HG02884 (cell line): Measurements from ENCODE around the gene ZCCHC17.
"Not testable (repeated sequence)": the region's sequence is repeated elsewhere in the genome, so short reads cannot be mapped to it uniquely, and the experiment has no call there.

Source experiments
- ATAC-seq: cut with Tn5 transposase; IDR thresholded peaks from one replicate; pipeline ENCODE4 v1.9.1; 2021; ENCODE audit warnings: mild to moderate bottlenecking, moderate library complexity; ENCODE audit not compliant: unreplicated experiment

The ZCCHC17 gene

DNA sequence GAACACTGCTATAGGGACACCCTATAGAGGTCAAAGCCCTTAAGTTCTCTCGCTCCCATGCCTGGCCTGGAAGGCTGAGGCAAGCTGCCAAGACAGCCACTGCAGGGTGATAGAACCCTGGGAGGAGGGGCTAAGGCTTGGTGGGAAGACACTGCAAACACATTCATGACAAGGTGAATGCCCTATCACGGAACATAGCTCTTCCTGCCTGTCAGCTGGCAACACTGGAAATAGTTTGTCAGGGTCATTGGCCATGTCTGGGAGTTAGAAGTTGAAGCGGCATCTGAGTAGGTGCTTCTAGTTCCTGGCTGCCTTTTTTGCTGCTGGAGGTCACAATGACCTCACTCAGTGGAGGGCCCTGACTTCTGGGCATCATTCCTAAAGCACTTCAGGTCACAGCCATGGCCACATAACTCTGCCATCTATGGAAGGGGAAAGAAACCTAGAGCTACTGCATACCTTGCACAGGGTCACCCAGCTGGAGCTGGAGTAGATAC lies 71.8 kb downstream of the ZCCHC17 start:
- ATAC-seq = no peak

DNA sequence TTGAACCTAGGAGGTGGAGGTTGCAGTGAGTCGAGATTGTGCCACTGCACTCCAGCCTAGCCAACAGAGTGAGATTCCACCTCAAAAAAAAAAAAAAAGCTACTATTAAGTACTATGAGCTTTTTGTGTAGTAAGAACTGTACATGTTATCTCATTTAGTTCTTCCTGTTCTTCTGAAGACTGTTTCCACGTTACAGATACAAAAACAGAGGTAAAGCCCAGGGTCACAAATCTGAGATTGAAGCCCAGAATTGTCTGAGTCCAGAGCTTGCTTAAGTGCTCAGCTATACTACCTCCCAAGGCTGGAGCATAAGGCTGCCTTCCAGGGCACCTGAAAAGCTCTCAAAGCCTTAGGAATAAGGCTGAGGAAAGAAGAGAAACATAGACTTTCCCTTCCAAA lies 73.2 kb downstream of the ZCCHC17 start:
- no peak for ATAC-seq

DNA sequence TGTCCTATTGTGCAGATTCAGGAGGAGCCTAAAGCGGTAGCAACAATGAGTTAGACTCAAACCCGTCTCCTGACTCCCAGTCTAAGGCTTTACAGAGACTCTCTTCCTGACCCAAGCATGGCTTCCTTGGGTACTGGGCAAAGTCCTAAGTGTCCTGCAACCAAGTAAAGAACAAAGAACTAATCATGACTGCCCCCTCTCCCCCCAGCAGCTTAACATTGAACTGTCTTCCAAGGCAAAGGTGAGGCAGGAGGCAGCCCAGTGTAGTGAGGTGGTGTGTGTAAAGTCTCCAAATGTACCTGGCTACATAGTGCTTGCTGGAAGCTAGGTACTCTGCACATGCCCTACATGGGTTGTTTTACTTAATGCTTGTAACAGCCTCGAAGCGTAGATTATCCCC lies 73.7 kb downstream of the ZCCHC17 start:
- no peak for ATAC-seq

DNA sequence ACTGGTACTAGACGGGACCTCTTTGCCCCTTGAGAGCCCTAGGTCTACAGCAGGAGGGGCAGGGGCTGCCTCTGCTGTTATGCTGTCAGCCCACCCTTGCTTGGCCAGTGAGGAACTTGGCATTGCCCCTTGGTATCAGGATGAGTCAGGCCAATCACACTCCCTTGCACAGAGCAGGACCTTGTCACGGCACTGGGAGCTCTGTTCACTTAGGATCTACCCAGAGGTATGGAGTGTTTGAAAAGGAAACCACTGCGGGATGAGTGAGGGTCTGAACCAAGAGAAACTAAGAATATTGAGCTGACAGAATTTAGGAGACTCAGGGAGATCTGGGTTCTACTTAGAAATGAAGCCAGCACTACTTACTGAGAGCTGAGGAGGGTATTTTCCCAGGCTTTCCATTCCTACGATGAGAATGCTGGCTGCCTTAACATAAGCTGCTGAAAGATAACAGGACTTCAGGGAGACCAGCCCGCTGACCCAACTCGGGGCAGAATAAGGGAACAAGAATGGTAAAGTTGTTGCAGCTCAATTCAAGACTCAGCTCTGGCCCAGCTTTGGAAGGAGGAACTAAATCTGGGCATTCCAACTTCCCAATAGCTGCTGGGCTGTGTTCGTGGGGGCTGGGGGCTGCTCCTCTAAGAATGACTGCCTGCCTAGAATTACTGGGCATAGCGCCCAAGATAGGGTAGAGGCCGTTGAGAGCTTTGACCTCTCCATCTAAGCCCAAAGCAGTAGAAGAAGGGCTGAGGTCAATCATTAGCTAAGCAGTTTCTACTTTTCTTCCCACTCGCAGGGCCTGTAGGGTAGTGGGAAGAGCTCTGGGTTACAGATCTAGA lies 74.5 kb downstream of the ZCCHC17 start:
- no peak for ATAC-seq

DNA sequence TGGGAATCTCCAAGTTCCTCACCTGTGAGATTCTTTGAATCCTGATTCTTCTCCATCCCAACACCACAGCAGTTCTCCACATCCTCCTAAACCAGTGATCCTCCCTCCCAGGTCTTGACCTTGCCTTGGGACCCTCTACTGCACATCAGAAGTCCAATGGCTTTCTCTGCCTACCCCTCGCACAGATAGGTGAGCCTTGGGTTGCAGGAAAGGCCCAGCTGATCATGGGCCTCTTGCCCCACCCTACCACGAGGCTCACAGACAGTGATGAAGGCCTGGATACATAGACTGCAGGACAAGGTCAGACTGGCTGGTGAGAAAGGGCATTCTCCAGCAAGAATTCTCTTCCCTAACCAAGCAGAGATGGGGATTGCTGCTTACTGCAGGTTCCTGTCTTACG lies 75.2 kb downstream of the ZCCHC17 start:
- no peak for ATAC-seq

DNA sequence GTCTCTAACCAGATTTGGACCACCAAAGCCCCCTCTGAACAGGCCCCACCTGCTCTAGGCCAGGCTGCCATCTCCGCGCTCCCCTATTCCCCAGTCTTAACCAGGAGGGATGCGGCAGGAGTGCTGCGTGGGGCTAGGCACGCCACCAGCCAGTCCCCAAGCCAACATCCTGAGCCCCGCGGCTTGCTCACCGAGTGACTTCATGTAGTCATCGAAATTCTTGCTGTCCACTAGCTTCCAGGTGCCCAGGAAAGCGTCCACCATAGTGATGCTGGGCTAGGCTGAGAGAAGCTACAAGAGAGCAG lies 75.9 kb downstream of the ZCCHC17 start:
- no peak for ATAC-seq

DNA sequence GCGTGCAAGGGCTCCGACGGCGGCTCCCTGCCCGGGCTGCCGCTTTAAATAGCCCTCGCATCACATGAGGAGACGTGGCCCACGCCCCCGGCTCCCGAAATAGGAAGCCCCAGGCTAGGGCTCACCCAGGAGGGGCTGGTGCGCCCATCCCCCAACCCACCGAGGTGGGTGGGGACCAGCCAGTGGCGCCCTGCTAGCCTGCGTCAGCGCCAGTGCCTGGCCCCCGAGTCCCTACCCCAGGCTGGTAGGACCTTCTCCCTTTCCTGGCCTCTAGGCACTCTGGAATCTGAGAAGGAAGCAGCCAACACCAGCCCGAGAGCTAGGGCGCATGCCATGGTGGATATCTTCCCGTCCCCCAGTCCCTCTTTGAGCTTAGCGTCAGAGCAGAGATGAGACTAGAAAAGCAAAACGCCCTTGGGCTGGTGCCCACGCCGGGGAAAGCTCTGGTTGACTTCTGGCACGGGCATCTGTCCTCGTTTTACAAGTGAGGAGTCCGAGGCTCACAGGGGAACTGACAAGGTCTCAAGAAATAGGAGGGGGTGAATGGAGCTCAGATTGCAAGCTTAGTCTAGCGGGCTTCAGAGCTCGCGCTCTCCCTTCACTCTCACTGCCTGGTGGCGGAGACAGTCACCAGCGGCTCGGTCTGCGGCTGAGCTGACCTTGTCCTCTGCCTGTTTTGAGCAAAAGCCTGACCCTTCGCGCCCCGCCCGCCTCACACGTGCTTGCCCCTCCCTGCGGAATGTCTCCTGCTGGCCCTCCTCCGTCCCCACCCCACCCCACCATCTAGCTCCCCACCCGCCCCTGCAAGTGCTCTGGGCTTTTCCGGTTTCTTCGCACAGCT lies 76.4 kb downstream of the ZCCHC17 start, which contains the start of gene FABP3:
FABP3 (minus strand) TSS at position 21 of the 841 bp plus-strand sequence. CDS start 62 bp downstream, outside the sequence.
- no peak for ATAC-seq

DNA sequence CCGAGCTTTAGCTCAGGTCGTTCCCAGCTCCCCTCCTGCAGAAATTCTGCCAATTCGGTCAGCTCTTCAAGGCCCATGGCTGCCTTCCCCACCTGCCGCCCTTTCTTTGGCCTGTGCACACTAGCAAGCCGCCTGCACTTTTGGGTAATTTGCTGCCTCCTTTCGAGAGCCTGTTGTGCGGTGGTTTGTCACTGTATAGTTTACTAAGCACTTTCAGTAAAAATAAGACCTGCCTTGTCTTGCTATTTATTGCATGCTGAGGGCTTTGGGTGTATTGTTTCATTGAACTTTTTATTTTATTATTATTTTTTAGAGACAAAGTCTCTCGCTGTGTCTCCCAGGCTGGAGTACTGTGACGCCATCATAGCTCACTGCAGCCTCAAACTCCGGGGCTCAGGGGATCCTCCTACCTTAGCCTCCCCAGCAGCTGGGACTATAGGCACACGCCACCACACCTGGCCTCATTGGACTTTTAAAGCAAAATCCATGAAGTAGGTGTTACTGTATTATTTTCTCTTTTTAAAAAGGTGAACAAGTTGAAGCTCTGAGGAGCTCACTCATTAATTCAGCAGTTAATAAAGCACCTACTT lies 77.2 kb downstream of the ZCCHC17 start:
- no peak for ATAC-seq

DNA sequence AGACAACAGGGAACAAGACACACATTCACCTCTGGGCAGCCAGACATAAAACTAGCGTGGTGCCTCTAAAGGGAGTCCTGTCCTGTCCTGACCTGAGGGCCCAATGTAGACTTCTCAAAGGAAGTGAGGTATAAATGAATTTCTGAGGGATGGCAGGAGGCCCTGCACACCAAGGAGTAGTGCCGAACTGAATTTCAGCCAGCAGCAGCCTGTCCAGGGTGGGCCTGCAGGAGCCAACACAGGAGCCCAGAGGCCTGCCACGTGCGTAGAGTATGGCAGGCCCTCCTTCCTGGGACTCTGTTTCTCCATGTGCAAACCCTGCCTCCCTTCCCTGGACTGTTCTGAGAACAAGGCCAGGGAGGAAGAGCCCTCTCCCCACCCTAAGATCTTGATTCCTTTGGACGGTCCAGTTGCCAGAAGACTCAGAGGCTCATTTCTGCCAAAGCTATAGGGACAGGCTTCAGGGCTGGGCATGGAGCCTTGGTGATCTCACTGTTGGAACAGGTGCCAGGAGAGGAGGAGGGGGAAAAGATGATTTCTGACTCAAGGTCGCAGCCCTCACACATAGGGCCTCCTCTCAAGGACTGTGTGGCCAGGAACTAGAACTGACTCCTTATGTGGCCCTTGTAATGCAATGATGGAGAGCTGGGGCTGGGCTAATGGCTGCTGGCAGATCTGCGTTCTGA lies 77.8 kb downstream of the ZCCHC17 start:
- ATAC-seq = no peak

DNA sequence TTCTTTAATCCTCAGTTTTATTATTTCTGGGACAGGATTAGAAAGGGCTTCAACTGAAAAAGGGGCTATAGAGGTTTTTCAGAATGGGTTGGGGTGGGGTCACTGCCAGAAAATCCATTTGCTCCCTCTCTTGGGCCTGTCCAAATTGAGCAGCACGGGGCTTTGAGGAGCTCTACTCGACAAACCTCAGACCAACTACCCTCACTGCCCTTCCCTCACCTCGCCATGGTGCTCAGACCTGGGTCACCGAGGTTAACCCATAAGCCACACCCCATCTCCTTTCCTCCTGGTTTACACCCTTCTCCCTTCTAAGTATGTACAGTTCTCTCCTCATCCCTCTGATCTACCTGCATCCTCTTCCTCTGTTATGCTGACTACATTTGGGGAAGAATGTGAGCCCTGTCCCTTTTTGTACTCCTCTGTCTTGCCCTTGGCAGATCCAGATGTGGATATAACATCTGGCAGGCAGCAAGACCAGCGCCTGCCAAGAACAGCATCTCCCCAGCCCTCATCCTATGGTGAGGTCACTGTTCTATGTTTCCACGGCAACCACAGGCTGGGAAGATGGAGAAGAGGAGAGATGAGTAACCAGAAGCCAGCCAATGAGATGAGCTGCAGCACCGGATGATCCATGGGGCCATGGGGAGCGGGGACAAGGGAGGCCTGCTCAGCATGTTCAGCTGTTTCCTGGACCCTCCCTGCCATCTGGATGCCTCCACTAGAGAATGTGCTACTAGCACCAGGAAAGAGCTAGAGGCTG lies 79.7 kb downstream of the ZCCHC17 start:
- no peak for ATAC-seq

DNA sequence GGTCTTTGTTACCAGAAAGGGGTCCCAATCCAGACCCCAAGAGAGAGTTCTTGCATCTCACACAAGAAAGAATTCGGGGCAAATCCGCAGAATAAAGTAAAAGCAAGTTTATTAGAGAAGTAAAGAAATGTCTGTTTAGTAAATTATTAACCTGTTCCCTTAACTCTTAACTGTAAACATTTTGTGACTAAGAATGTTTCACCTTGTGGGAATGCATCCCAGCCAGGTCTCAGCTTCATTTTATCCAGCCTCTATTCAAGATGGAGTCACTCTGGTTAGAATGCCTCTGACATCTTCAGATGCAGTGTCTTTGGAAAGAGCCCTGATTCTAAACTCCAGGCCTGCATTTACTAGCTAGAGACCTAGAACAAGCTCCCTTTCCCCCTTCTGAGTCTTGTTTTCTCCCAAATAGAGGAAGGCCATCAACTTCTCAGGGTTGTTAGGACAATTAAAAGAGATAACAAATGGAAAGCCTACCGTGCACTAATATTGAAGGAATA lies 80.6 kb downstream of the ZCCHC17 start:
- no peak for ATAC-seq

DNA sequence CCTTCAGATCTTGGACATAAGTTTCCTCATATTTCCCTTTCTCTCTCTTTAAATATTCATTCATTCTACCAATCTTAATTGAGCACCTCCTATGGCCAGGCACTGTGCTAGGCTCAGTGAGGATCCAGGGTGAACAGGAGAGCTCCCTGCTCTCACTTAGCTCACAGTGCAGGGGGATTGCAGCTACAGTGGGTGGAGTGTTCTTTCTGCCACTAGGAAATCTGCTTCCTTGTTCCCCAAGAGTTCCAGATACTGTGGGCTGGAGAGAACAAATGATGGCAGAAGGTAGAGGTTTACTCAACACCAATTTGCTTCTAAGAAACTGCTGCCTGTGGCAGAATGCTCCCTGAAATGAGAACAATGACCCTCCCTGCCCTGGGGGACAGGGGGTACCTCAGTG lies 81.2 kb downstream of the ZCCHC17 start:
- ATAC-seq = no peak

DNA sequence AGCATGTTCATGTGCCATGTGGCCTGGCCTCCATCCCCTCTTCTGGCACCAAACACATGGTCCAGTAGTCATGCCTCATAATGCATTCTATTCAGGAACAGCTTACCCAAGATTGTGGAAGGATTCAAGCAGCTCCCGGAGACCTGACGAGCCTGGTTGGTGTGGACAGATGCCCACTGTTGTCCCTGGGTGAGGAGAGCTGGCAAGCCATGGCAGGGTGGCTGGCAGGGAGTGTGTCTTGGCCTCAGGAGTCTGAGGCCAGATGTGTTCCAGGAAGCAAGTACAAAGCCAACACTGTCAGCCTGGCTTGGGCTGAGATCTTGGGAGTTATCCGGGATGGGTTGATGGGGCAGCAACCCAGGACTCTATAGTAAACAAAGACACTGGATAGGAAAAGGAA lies 83.3 kb downstream of the ZCCHC17 start:
- no peak for ATAC-seq

DNA sequence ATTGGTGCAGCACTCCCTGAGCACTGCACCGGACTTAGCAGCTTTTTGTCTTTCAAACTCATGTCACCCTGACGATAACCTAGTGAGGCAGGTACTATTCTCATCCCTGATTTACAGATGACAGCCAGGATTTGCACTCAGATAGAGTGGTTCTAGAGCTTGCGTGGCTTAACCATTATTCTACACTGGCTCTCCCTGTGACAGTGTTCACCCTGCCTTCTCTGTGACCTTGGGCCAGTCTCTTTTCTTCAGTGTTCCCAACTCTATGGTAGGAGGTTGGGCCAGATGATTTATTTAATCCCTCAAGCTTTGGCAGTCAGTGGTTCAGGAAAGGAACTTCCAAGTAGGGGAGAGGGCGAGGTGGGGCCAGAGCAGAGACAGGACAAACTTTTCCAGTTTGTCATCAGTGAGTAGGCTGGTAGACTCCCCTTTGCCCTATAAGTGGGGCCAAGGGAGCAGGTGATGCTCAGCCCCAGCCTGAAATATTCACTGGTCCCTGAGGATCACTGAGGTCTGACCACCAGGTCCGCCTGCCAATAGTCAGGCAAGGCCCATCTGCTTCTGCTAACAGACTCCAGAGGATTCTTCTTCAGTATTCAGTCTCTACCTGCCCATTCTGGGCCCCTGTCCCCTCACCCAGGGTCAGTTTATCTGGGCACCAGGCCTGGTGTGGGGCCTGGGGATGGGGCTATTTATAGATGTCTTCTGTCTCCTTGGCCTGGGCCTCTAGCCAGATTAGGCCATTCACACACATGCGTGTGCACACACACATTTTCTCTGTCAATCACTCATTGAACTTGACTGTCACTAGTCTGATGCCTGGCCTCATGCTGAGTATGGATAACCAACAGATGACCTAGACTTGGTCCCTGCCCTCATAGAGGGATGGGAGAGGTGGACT lies 84.8 kb downstream of the ZCCHC17 start:
- no peak for ATAC-seq

DNA sequence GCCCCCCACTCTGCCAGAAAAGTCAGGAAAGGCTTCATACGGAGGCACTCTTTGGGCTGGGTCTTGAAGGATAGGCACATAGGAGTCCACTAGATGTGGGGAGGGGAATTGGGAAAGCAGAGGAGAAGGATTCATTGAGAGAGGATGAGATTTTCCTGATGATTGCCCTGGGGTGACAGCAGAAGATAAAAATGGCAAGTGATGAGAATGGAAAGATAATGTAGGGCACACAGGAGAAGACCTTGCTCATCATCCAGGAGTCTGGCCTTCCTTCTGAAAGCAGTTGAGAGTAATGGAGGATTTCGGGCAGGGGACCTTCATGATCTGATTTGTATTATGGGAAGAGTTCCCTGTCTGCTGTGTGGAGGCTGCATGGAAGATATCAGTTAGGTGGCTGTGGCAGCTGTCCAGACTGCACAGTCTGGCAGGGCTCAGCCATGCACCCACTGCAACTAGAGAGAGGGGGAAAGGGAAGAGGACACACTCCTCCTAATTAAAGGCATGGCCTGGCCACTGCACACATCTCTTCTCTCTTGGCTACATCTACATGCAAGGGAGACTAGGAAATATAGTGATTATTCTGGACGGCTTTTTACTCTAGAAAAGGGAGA lies 85.7 kb downstream of the ZCCHC17 start:
- ATAC-seq = no peak

DNA sequence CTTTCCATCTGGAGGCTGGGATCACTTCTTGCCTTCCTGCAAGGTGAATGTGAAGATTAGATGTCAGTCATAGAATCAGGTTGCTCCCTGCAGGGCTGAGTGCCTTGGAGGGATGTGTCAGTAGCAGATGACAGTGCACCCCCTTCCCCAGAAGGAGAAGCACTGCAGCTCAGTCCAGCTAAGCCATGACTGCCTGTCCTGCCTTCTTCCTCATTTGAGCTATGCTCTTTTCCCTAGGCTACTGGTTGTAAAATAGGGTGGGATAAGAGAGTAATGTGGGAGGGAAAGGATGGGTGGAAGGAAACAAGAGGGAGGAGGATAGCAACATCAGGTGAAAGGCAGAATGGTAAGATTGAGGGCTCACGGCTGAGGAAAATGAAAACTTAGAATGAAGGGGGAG lies 87.1 kb downstream of the ZCCHC17 start:
- ATAC-seq = no peak

DNA sequence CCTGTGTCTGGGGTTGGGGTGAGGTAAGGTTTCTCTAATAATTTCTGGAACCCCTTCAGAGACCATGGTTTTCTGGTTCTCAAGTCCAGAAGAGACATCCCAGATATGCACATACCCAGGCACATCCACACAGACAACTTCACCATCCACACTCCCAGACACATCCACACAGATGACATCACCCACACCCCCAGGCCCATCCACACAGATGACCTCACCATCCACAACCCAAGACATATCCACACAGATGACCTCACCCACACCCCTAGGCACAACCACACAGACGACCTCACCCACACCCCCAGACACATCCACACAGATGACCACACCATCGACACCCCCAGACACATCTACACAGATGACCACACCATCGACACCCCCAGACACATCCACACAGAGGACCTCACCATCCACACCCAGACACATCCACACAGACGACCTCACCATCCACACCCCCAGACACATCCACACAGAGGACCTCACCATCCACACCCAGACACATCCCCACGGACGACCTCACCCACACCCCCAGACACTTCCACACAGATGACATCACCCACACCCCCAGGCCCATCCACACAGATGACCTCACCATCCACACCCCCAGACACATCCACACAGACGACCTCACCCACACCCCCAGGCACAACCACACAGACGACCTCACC lies 89.9 kb downstream of the ZCCHC17 start:
- ATAC-seq = not testable (repeated sequence)

DNA sequence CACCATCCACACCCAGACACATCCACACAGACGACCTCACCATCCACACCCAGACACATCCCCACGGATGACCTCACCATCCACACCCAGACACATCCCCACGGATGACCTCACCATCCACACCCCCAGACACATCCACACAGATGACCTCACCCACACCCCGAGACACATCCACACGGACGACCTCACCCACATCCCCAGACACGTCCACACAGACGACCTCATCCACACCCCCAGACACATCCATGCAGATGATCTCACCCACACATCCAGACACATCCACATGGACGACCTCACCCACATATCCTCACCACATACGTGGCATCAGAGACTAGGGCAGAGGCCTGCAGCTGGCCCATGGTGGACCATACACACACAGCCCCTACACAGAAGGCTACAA lies 90.8 kb downstream of the ZCCHC17 start:
- ATAC-seq = no peak
